ENCODE results near the gene DRP2. TPM values are rescaled to one million over a fixed set of nuclear protein-coding genes. Genes with fewer than 3 reads are reported as not detected.

Gene DRP2
- total RNA-seq, 1 experiment from 2014 or later: 0.94 TPM

- Histone ChIP-seq H3K79me2 (ENCODE audit: low read depth) (no peaks in the 10 kb centered on the region), H4K20me1 (ENCODE audit: insufficient read depth) (no peaks in the 10 kb centered on the region), H3K36me3 (ENCODE audit: low read depth) (no peaks in the 10 kb centered on the region), H3K9me3 (ENCODE audit: insufficient read depth, low read depth) (no peaks in the 10 kb centered on the region), H3F3A (ENCODE audit: insufficient read depth, low read depth) (no peaks in the 10 kb centered on the region), H3K4me3 (no peak overlapping the region), H3K4me1 (replicated peaks; ENCODE audit: insufficient read depth) (no peaks in the 10 kb centered on the region), H3K4me2 (no peak overlapping the region), H3K27me3 (ENCODE audit: insufficient read depth, low read depth) (no peaks in the 10 kb centered on the region), H2AFZ (no peak overlapping the region), H3K27ac (no peak overlapping the region), H3K9me2 (ENCODE audit: insufficient read depth) (no peaks in the 10 kb centered on the region)
- no TSS peak for BruUV-seq (replicated peaks)
- CTCF ChIA-PET: no interaction called here
- no peak for TF ChIP-seq CTCF (conservative IDR thresholded peaks at IDR 0.05)
- no peak for TF ChIP-seq EZH2 (IDR thresholded peaks at IDR 0.05; ENCODE audit: low read depth)
- DNase-seq: no peak
- intact Hi-C loops (cut with micrococcal nuclease; ENCODE audit: unreplicated experiment): no loop called here
- POLR2A ChIA-PET (ENCODE audit: unreplicated experiment): interaction anchor here (0.6 kb wide), 1 partner anchor 108 kb away, joined by 5 read pairs; no protein-coding TSS in a partner anchor
Measured at GRCh38 chrX:101220662-101221260, 1.2 kb downstream of the DRP2 start.

- Histone ChIP-seq H3F3A (ENCODE audit: insufficient read depth, low read depth) (no peaks in the 10 kb centered on the region), H3K36me3 (ENCODE audit: low read depth) (no peaks in the 10 kb centered on the region), H3K79me2 (ENCODE audit: low read depth) (no peaks in the 10 kb centered on the region), H3K4me3 (no peak overlapping the region), H3K4me2 (no peak overlapping the region), H3K27ac (no peak overlapping the region), H3K9me3 (ENCODE audit: insufficient read depth, low read depth) (no peaks in the 10 kb centered on the region), H2AFZ (no peak overlapping the region), H3K27me3 (ENCODE audit: insufficient read depth, low read depth) (no peaks in the 10 kb centered on the region), H3K4me1 (replicated peaks; ENCODE audit: insufficient read depth) (no peaks in the 10 kb centered on the region), H3K9me2 (ENCODE audit: insufficient read depth) (no peaks in the 10 kb centered on the region), H4K20me1 (ENCODE audit: insufficient read depth) (no peaks in the 10 kb centered on the region)
- POLR2A ChIA-PET (ENCODE audit: unreplicated experiment): no interaction called here
- TF ChIP-seq CTCF (conservative IDR thresholded peaks at IDR 0.05) (no peak), EZH2 (IDR thresholded peaks at IDR 0.05; ENCODE audit: low read depth) (no peak)
- CTCF ChIA-PET: no interaction called here
- BruUV-seq (replicated peaks): no TSS peak
- intact Hi-C loops (cut with micrococcal nuclease; ENCODE audit: unreplicated experiment): no loop called here
- no peak for DNase-seq
Measured at GRCh38 chrX:101223226-101223625, 3.6 kb downstream of the DRP2 start.

GRCh38 chrX:101229170-101229569 lies 9.6 kb downstream of the DRP2 start:
- ChIA-PET CTCF (no interaction called here), POLR2A (ENCODE audit: unreplicated experiment) (no interaction called here)
- TF ChIP-seq EZH2 (IDR thresholded peaks at IDR 0.05; ENCODE audit: low read depth) (no peak), CTCF (conservative IDR thresholded peaks at IDR 0.05) (no peak)
- no peaks in the 10 kb centered on the region for H3K4me1 ChIP-seq (replicated peaks; ENCODE audit: insufficient read depth)
- H3K9me2 ChIP-seq (ENCODE audit: insufficient read depth): no peaks in the 10 kb centered on the region
- H3K4me2 ChIP-seq: no peak overlapping the region
- H3K27me3 ChIP-seq (ENCODE audit: insufficient read depth, low read depth): no peaks in the 10 kb centered on the region
- H3K9me3 ChIP-seq (ENCODE audit: insufficient read depth, low read depth): no peaks in the 10 kb centered on the region
- H3F3A ChIP-seq (ENCODE audit: insufficient read depth, low read depth): no peaks in the 10 kb centered on the region
- intact Hi-C loops (cut with micrococcal nuclease; ENCODE audit: unreplicated experiment): no loop called here
- BruUV-seq (replicated peaks): no TSS peak
- no peaks in the 10 kb centered on the region for H3K79me2 ChIP-seq (ENCODE audit: low read depth)
- no peak overlapping the region for H3K4me3 ChIP-seq
- H4K20me1 ChIP-seq (ENCODE audit: insufficient read depth): no peaks in the 10 kb centered on the region
- no peak overlapping the region for H3K27ac ChIP-seq
- no peak overlapping the region for H2AFZ ChIP-seq
- DNase-seq: no peak
- H3K36me3 ChIP-seq (ENCODE audit: low read depth): no peaks in the 10 kb centered on the region

Measured in PC-9 (cell line).